HG03097 (cell line): ENCODE results near the gene FAM161A.

ENCODE experiments used
- ATAC-seq: cut with Tn5 transposase; IDR thresholded peaks from one replicate; pipeline ENCODE4 v1.9.1; 2021; ENCODE audit not compliant: unreplicated experiment, low FRiP score

The FAM161A gene

GRCh38 chr2:61787941-61788563 is 65.8 kb downstream of the FAM161A start:
- ATAC-seq = no peak

- ATAC-seq = no peak
Observed at GRCh38 chr2:61786876-61787275, 67.0 kb downstream of the FAM161A start.

- ATAC-seq = no peak
Observed at GRCh38 chr2:61785583-61785982, 68.3 kb downstream of the FAM161A start.

GRCh38 chr2:61784643-61785042 is 69.2 kb downstream of the FAM161A start:
- no peak for ATAC-seq

- ATAC-seq = peak; percentile 61
Observed at GRCh38 chr2:61775956-61776570, 77.8 kb downstream of the FAM161A start.
